ENCODE data around the gene DNAJB11. TPM values are rescaled to one million over a fixed set of nuclear protein-coding genes. Genes with fewer than 3 reads are reported as not detected.
"Not testable (repeated sequence)": the region's sequence is repeated elsewhere in the genome, so short reads cannot be mapped to it uniquely, and the experiment has no call there.

The DNAJB11 gene
- total RNA-seq, 4 donors from 2014 or later = 24.3 to 47.5 (median 44.7) TPM

GRCh38 chr3:186524616-186525015 lies 45.9 kb upstream of the DNAJB11 start:
- no peaks in the 10 kb centered on the region for H3K36me3 ChIP-seq
- DNase-seq (ENCODE audit: low spot score in 2 of 2) = no peak
- no peak overlapping the region for H3K27ac ChIP-seq
- no peaks in the 10 kb centered on the region for H3K9me3 ChIP-seq
- H3K27me3 ChIP-seq = no peaks in the 10 kb centered on the region
- no peak overlapping the region for H3K4me3 ChIP-seq
- H3K4me1 ChIP-seq = no peaks in the 10 kb centered on the region
- no peak for TF ChIP-seq CTCF (IDR thresholded peaks at IDR 0.05)
- TF ChIP-seq POLR2A (IDR thresholded peaks at IDR 0.05) = no peak
- no peak for TF ChIP-seq EP300 (IDR thresholded peaks at IDR 0.05)
- WGBS, 2 donors = 92 to 95% methylated on average over 6 of the region's 6 CpGs

- H3K36me3 ChIP-seq = no peaks in the 10 kb centered on the region
- no peaks in the 10 kb centered on the region for H3K4me1 ChIP-seq
- no peak for DNase-seq (ENCODE audit: low spot score in 2 of 2)
- H3K27ac ChIP-seq = no peak overlapping the region
- H3K4me3 ChIP-seq = no peak overlapping the region
- no peaks in the 10 kb centered on the region for H3K27me3 ChIP-seq
- 66 to 76% methylated on average over 9 of the region's 9 CpGs for WGBS, 2 donors
- TF ChIP-seq CTCF (IDR thresholded peaks at IDR 0.05) = no peak
- no peak for TF ChIP-seq POLR2A (IDR thresholded peaks at IDR 0.05)
- no peak for TF ChIP-seq EP300 (IDR thresholded peaks at IDR 0.05)
- no peaks in the 10 kb centered on the region for H3K9me3 ChIP-seq
Measured at GRCh38 chr3:186525369-186526255, 44.9 kb upstream of the DNAJB11 start.

GRCh38 chr3:186526256-186526606 lies 44.3 kb upstream of the DNAJB11 start:
- TF ChIP-seq POLR2A (IDR thresholded peaks at IDR 0.05) (no peak), CTCF (IDR thresholded peaks at IDR 0.05) (no peak), EP300 (IDR thresholded peaks at IDR 0.05) (no peak)
- H3K27ac ChIP-seq = no peak overlapping the region
- 59 to 76% methylated on average over 6 of the region's 6 CpGs for WGBS, 2 donors
- DNase-seq (ENCODE audit: low spot score in 2 of 2) = no peak
- H3K4me1 ChIP-seq = no peaks in the 10 kb centered on the region
- H3K36me3 ChIP-seq = no peaks in the 10 kb centered on the region
- no peaks in the 10 kb centered on the region for H3K9me3 ChIP-seq
- H3K4me3 ChIP-seq = no peak overlapping the region
- H3K27me3 ChIP-seq = no peaks in the 10 kb centered on the region

GRCh38 chr3:186529201-186529999 lies 41.1 kb upstream of the DNAJB11 start:
- no peak for DNase-seq (ENCODE audit: low spot score in 2 of 2)
- no peaks in the 10 kb centered on the region for H3K9me3 ChIP-seq
- no peaks in the 10 kb centered on the region for H3K4me1 ChIP-seq
- peaks cover 0 to 5% (median 0%) of the 10 kb centered on the region in 3 donors for H3K36me3 ChIP-seq
- 65 to 73% methylated on average over 11 of the region's 11 CpGs for WGBS, 2 donors
- no peaks in the 10 kb centered on the region for H3K27me3 ChIP-seq
- no peak overlapping the region for H3K27ac ChIP-seq
- TF ChIP-seq EP300 (IDR thresholded peaks at IDR 0.05) = no peak
- TF ChIP-seq CTCF (IDR thresholded peaks at IDR 0.05) = no peak
- no peak for TF ChIP-seq POLR2A (IDR thresholded peaks at IDR 0.05)
- no peak overlapping the region for H3K4me3 ChIP-seq

GRCh38 chr3:186530415-186530814 lies 40.1 kb upstream of the DNAJB11 start:
- Histone ChIP-seq H3K36me3 (peaks cover 0 to 5% (median 0%) of the 10 kb centered on the region in 3 donors), H3K27me3 (no peaks in the 10 kb centered on the region), H3K4me1 (no peaks in the 10 kb centered on the region), H3K4me3 (no peak overlapping the region), H3K27ac (no peak overlapping the region), H3K9me3 (no peaks in the 10 kb centered on the region)
- TF ChIP-seq EP300 (IDR thresholded peaks at IDR 0.05) (no peak), CTCF (IDR thresholded peaks at IDR 0.05) (no peak), POLR2A (IDR thresholded peaks at IDR 0.05) (no peak)
- no peak for DNase-seq (ENCODE audit: low spot score in 2 of 2)

GRCh38 chr3:186531694-186532093 lies 38.8 kb upstream of the DNAJB11 start:
- 97 to 98% methylated on average over 3 of the region's 3 CpGs for WGBS, 2 donors
- H3K4me3 ChIP-seq; DNase-seq (ENCODE audit: low spot score in 2 of 2); H3K27me3 ChIP-seq; H3K9me3 ChIP-seq; H3K4me1 ChIP-seq; H3K36me3 ChIP-seq; H3K27ac ChIP-seq: not testable (repeated sequence)

Measured in tibial nerve (tissue), 4 donors.